ENCODE measurements around the gene ROBO4. TPM values are rescaled to one million over a fixed set of nuclear protein-coding genes. Genes with fewer than 3 reads are reported as not detected.

ROBO4 gene
- polyA plus RNA-seq, 2 of the 4 experiments (the other 2 are of a cell fraction), result not detected

DNA sequence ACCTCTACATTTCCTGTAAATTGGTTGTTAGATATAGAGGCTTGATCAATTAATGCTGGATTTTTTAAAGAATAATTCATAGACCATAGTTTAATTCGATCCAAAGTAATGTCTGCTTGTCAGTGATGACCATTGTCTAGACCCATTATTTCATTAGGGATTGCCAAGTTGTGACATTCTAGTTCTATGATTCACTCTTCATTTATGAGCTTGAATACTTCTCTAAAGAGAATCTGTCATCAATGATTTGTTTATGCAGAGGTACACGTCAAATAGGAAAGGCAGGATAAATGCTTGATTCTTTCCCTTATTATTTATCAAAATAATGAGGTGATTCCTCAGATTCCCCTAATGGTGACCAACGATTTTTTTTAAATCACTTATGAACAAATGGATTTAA lies 56.5 kb downstream of the ROBO4 start:
- Histone ChIP-seq H3K27ac (no peak overlapping the region), H3K4me3 (no peak overlapping the region), H3K4me1 (peaks cover 5% of the 10 kb centered on the region; the same call in 1 of the 3 replicates), H3K9me3 (no peaks in the 10 kb centered on the region; the same call in 2 of the 3 replicates), H3K4me2 (no peak overlapping the region)
- WGBS (ENCODE audit: missing lambda C conversion rate), result 2% methylated on average over 3 of the region's 3 CpGs
- TF ChIP-seq MAZ (IDR thresholded peaks at IDR 0.05; ENCODE audit: borderline replicate concordance, low read depth, low read length), result no peak
- no peak for TF ChIP-seq NR3C1 (IDR thresholded peaks at IDR 0.05)
- CTCF ChIA-PET, result interaction anchor here (0.8 to 1.4 kb wide), 2 partner anchors 25 to 95 kb away, joined by 3 to 5 read pairs; no protein-coding TSS in a partner anchor
- POLR2A ChIA-PET, result no interaction called here
- DNase-seq (ENCODE audit: low read depth in 1 of 2, low spot score in 1 of 2), result no peak
- FAIRE-seq, result no peak
- no peak for ATAC-seq

GRCh38 chr11:124840666-124841065 lies 57.0 kb downstream of the ROBO4 start:
- ChIA-PET CTCF (no interaction called here), POLR2A (no interaction called here)
- H3K4me2 ChIP-seq, result no peak overlapping the region
- no peak overlapping the region for H3K4me3 ChIP-seq
- TF ChIP-seq HOXB5 (CRISPR knock-in tag; IDR thresholded peaks at IDR 0.05) (no peak), RCOR1 (IDR thresholded peaks at IDR 0.05; ENCODE audit: low read depth, low read length) (no peak), SREBF2 (IDR thresholded peaks at IDR 0.05) (no peak), HOXB13 (CRISPR knock-in tag; IDR thresholded peaks at IDR 0.05; ENCODE audit: low read depth) (no peak), RARB (CRISPR knock-in tag; IDR thresholded peaks at IDR 0.05) (no peak), MYC (IDR thresholded peaks at IDR 0.05; ENCODE audit: borderline replicate concordance, low read length) (no peak), NPAS2 (CRISPR knock-in tag; IDR thresholded peaks at IDR 0.05; ENCODE audit: borderline replicate concordance) (no peak), E2F6 (IDR thresholded peaks at IDR 0.05; ENCODE audit: borderline replicate concordance, low read depth) (no peak), ZFP36 (IDR thresholded peaks at IDR 0.05; ENCODE audit: borderline replicate concordance, partially characterized antibody) (no peak), CHD4 (IDR thresholded peaks at IDR 0.05; ENCODE audit: borderline replicate concordance) (no peak), ZSCAN20 (CRISPR knock-in tag; IDR thresholded peaks at IDR 0.05) (no peak), JUNB (IDR thresholded peaks at IDR 0.05) (no peak), MAFK (IDR thresholded peaks at IDR 0.05; ENCODE audit: partially characterized antibody) (no peak), JUN (IDR thresholded peaks at IDR 0.05) (no peak)
- TF ChIP-seq, protein P1, sequence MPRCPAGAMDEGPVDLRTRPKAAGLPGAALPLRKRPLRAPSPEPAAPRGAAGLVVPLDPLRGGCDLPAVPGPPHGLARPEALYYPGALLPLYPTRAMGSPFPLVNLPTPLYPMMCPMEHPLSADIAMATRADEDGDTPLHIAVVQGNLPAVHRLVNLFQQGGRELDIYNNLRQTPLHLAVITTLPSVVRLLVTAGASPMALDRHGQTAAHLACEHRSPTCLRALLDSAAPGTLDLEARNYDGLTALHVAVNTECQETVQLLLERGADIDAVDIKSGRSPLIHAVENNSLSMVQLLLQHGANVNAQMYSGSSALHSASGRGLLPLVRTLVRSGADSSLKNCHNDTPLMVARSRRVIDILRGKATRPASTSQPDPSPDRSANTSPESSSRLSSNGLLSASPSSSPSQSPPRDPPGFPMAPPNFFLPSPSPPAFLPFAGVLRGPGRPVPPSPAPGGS (IDR thresholded peaks at IDR 0.05), result no peak
- TF ChIP-seq, protein P2, sequence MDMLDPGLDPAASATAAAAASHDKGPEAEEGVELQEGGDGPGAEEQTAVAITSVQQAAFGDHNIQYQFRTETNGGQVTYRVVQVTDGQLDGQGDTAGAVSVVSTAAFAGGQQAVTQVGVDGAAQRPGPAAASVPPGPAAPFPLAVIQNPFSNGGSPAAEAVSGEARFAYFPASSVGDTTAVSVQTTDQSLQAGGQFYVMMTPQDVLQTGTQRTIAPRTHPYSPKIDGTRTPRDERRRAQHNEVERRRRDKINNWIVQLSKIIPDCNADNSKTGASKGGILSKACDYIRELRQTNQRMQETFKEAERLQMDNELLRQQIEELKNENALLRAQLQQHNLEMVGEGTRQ (IDR thresholded peaks at IDR 0.05), result no peak
- TF ChIP-seq, protein P3, sequence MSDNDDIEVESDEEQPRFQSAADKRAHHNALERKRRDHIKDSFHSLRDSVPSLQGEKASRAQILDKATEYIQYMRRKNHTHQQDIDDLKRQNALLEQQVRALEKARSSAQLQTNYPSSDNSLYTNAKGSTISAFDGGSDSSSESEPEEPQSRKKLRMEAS (IDR thresholded peaks at IDR 0.05), result no peak
- H3K27ac ChIP-seq, result no peak overlapping the region
- WGBS (ENCODE audit: missing lambda C conversion rate), result 41% methylated on average over 1 of the region's 1 CpG
- H3K4me1 ChIP-seq, result peaks cover 8% of the 10 kb centered on the region; the same call in 1 of the 3 replicates
- no peak for ATAC-seq
- H3K9me3 ChIP-seq, result no peaks in the 10 kb centered on the region; the same call in 2 of the 3 replicates
- no peak for FAIRE-seq
- no peak for DNase-seq (ENCODE audit: low read depth in 1 of 2, low spot score in 1 of 2)

DNA sequence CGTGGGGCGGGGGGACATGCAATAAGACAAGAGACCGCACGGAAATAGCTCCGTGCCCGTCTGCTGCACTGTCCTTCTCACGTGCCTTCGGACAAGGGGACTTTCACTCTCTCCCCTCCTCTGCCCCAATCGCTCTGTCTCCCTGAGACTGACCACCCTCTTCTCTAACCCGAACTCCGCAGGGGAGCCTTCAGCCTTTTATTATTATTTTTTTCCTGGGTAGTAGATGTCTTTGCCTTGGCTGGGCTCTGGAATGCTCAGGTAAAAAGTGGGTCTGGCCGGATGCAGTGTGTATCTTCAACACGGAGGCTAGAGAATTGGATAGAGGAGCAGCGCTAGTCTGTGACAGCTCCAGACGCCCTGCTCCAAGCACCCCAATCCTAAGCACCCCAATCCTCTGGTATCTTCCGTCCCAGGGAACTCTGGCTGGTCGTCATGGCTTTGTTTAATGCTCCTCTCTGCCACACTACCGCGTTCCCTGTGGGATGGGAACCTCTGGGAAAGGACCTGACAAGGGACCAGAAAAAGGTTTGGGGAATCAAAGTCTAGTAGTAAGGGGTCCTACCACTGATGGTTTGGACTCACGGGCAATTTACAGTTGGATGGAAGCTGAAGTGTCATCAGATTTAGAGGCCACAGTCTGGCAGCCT lies 57.6 kb downstream of the ROBO4 start:
- ATAC-seq, result no peak
- DNase-seq (ENCODE audit: low read depth in 1 of 2, low spot score in 1 of 2), result no peak
- FAIRE-seq, result no peak
- Histone ChIP-seq H3K4me1 (peaks cover 8% of the 10 kb centered on the region; the same call in 1 of the 3 replicates), H3K4me3 (peak overlapping the region; percentile 37; the same call in 2 of the 3 replicates), H3K9me3 (no peaks in the 10 kb centered on the region; the same call in 2 of the 3 replicates), H3K27ac (no peak overlapping the region), H3K4me2 (peak overlapping the region; percentile 74)
- CTCF ChIA-PET, result interaction anchor here (1.4 to 4.6 kb wide), 2 partner anchors 26 to 36 kb away, joined by 3 to 37 read pairs; partner anchors contain the start of gene ROBO3
- POLR2A ChIA-PET, result no interaction called here
- 52% methylated on average over 20 of the region's 20 CpGs for WGBS (ENCODE audit: missing lambda C conversion rate)
- no peak for TF ChIP-seq RAD21 (conservative IDR thresholded peaks at IDR 0.05 in 1 of 2, IDR thresholded peaks at IDR 0.05 in 1 of 2)
- no peak for TF ChIP-seq EP300 (IDR thresholded peaks at IDR 0.05)
- TF ChIP-seq RNF2 (IDR thresholded peaks at IDR 0.05; ENCODE audit: borderline replicate concordance, low read depth), result no peak
- no peak for TF ChIP-seq FOSL2 (IDR thresholded peaks at IDR 0.05)
- no peak for TF ChIP-seq FOSL2 (CRISPR knock-in tag; IDR thresholded peaks at IDR 0.05)
- TF ChIP-seq, protein P4, sequence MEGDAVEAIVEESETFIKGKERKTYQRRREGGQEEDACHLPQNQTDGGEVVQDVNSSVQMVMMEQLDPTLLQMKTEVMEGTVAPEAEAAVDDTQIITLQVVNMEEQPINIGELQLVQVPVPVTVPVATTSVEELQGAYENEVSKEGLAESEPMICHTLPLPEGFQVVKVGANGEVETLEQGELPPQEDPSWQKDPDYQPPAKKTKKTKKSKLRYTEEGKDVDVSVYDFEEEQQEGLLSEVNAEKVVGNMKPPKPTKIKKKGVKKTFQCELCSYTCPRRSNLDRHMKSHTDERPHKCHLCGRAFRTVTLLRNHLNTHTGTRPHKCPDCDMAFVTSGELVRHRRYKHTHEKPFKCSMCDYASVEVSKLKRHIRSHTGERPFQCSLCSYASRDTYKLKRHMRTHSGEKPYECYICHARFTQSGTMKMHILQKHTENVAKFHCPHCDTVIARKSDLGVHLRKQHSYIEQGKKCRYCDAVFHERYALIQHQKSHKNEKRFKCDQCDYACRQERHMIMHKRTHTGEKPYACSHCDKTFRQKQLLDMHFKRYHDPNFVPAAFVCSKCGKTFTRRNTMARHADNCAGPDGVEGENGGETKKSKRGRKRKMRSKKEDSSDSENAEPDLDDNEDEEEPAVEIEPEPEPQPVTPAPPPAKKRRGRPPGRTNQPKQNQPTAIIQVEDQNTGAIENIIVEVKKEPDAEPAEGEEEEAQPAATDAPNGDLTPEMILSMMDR (IDR thresholded peaks at IDR 0.05), result no peak
- no peak for TF ChIP-seq RFX5 (IDR thresholded peaks at IDR 0.05)
- TF ChIP-seq TP53 (CRISPR knock-in tag; IDR thresholded peaks at IDR 0.05), result no peak
- TF ChIP-seq EHMT2 (IDR thresholded peaks at IDR 0.05; ENCODE audit: low read depth), result no peak
- no peak for TF ChIP-seq RARB (CRISPR knock-in tag; IDR thresholded peaks at IDR 0.05)
- TF ChIP-seq SMC3 (IDR thresholded peaks at IDR 0.05), result no peak
- TF ChIP-seq ESRRA (IDR thresholded peaks at IDR 0.05; ENCODE audit: borderline replicate concordance, low read length), result no peak
